ENCODE data around the gene MRPS15. TPM values are rescaled to one million over a fixed set of nuclear protein-coding genes. Genes with fewer than 3 reads are reported as not detected.
"Not testable (repeated sequence)": the region's sequence is repeated elsewhere in the genome, so short reads cannot be mapped to it uniquely, and the experiment has no call there.

Gene MRPS15
- total RNA-seq, 1 experiment from 2014 or later, result 99.0 TPM

DNA sequence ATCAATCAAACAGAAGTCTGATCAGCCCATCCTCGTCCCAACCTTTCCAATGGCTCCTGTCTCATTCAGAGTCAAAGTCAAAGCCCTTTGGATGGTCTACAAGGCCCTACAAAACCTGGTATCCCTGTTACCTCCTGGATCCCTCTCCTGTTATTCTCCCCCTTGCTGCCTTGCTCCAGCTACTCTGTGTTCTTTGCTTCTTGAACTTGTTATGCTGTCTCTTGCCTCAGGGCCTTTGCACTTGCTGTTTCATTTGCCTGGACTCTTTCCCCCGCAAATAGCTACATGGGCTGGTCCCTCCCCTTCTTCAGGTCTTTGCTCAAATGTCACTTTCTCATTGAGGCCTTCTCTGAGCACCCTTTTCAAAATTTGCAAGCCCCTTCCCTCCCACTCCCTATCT lies 19.9 kb upstream of the MRPS15 start:
- no peak for DNase-seq (ENCODE audit: low spot score)

DNA sequence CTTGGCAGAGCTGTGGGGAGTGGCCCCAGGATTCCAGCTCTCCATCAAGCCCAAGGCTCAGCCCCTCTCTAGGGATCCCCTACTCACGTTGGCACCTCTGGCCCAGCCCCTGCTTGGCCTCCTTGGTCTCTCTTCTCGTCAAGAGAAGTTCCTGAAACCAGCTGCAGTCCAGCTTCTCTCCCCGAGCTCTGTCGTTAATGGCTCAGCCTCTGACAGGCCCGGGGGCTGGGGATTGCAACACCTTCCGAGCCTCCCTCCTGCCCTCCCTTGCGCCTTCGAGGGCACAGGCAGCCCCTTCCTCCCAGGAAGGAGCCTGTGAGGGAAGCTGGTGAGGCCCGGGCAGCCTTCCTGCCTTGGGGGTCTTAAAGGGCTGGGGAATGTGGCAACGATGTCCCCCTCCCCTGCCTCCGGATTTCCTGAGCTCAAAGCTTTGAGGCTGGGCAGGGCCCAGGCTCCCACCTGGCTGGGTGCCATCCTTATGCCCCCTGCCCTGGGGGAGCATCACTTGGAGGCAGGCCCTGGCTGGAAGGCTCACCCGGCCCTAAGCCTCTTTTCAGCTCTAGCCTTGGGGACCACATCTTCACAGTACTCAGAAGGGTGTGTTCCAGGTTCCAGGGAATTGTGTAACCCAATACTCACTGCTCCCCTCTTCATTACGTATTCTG lies 18.7 kb upstream of the MRPS15 start, which contains the start of gene CSF3R:
Gene CSF3R (minus strand): TSS at position 190 of the 665 bp plus-strand sequence. CDS start 3,417 bp downstream, outside the sequence.
- DNase-seq (ENCODE audit: low spot score), result no peak

DNA sequence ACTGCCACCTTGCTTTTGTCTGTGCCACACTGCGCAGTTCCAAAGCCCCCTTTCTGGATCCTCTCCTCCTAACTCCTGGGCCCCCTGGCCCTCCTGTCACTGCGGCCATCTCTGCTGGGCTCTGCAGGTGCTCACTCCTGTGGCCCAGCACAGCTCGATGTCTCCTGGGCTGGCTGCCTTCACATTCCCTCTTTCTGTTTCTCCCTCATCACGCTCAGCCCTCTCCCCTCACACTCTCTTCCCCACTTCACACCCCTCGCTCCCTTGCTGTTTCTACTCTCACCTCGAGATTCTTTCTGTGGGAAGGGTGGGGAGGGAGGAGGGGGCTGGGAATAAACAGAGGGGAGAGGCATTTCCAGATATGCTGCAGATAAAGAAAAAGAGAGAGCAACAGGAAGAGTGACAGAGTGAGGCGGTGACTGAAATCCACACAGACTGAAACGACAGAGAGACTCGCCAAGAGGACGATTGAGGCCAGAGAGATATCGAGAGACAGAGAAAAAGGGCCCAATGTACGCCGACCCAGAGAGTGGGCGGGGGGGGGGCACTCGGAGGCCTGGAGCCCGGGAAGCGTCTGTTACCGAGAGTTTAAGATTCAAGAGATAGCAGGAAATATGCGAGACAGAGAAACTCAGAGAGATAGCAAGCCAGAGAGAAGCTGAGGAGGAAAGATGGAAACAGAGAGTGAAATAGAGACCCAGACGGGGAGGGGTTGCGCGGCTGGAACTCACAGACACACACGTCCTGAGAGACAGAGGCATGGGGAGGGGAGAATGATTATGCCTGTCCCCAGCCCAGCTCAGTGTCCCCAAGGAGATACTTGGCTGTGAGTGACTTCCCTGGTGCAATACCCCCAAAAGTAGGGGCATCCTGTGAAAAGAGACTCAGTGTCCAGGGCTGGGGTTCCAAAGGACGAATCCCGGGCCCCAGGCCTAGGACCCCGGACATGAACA lies 17.9 kb upstream of the MRPS15 start:
- no peak for DNase-seq (ENCODE audit: low spot score)

DNA sequence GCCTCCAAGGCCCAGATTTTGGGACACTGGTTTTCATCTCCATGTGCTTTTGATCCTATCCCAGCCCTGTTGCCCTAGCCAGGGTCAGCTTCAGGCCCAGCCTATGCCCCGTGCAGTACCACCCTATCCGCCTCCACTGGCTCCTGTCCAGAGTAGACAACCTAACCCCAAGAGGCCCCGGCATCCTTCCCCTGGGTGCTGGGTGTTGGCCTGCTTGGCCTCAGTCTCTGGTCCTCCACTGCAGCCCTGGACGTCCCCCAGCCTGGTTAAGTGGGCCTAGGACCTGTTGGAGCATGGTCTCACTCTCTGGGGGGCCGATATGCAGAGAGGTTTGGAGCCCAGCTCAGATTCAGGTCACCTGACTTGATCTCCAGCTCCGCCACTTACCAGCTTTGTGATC lies 16.9 kb upstream of the MRPS15 start:
- DNase-seq (ENCODE audit: low spot score), result no peak

DNA sequence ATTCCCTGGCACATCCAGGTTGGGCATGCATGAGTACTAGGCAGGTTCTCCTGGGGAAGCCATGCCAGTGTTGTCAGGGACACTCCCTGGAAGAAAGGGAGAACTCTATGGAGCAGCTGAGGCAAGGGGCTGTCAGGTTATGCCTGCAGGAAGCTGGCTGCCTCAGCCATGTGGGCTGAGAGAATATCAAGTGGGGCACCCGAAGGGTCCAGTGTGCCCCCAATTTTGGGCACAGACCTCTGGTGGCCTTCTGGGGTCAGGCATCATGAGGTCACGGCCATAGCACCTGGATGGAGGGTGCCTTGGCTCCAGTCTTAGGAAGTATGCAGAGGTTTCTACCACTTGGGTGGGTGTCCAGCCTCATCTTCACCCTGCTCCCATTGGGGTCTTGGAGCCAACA lies 16.0 kb upstream of the MRPS15 start:
- no peak for DNase-seq (ENCODE audit: low spot score)

DNA sequence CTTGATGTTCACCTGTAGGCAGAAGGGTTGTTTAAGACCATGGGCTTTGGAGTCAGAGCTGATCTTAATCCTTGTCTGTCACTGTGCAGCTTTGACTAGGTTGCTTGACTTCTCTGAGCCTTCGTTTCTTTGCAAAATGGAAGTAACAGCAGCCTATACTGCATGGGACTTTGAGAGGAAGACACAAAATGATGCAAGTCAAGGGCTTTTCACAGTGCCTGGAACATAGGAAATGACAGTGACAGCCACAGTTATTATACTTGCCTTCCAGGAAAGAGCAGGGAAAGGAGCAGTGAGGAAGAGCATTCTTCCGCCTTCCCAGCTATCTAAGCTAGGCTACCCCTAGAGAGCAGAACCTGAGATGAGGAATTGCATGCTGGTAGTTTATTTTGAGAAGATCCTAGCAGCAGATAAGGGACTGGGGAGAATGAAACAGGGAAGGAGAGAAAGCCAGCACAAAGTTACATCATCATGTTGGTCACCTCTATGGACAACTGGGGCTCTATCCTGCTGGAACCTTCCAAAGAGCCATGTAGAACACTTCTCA lies 15.4 kb upstream of the MRPS15 start:
- no peak for DNase-seq (ENCODE audit: low spot score)

DNA sequence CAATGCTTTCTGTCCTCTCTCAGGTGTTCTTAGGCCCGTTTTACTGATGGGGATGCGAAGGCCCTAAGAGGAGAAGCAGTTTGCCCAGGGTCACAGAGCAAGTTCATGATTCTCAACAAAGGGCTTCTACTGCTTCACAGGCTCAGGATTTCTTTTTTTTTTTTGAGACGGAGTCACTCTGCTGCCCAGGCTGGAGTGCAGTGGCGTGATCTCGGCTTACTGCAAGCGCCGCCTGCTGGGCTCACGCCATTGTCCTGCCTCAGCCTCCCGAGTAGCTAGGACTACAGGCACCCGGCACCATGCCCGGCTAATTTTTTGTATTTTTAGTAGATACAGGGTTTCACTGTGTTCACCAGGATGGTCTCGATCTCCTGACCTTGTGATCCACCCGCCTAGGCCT lies 13.4 kb upstream of the MRPS15 start:
- DNase-seq (ENCODE audit: low spot score), result not testable (repeated sequence)

DNA sequence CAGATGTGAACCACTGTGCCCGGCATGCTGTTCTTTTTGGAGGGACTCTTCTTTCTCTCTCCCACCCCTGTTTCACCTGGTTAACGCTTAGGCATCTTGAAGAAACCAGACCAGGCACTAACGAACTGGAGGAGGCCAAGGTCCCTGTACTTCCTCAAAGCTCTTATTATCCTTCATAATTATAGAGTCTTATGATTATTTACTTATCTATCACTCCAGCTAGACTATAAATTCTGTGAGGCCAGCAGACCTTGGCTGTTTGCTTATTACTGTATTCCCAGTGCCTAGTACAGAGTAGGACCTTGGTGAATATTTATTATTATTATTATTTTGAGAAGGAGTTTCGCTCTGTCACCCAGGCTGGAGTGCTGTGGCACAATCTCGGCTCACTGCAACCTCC lies 12.8 kb upstream of the MRPS15 start:
- no peak for DNase-seq (ENCODE audit: low spot score)

DNA sequence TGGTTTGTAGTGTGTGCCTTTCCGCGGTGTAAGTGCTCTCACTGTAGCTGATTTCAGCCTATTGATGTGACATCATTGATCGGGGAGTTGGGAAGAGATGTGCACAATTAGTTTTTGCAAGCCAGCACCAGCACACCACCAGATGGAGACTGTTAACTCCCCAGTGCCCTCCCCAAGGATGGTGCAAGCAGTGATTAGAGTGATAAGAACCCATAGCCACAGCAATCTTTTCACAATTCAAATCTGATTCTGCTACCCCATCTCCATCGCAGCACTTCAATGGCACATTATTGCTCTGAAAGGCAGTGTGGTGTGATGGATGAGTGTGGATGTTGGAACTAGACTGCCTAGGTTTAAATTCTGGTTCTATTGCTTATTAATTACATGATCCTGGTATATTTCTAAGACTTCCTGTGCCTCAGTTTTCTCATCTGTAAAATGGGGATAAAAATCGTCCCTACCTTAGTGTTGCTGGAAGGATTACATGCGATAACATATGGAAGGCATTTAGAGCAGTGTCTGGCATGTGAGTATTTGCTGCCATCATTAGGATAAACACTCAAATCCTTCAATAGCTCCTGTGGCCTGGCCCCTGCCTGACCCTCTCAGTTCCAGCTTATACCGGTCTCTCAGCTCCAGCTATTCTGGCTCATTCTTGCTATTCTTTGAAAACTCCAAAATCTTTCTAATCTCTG lies 11.9 kb upstream of the MRPS15 start:
- DNase-seq (ENCODE audit: low spot score), result no peak

DNA sequence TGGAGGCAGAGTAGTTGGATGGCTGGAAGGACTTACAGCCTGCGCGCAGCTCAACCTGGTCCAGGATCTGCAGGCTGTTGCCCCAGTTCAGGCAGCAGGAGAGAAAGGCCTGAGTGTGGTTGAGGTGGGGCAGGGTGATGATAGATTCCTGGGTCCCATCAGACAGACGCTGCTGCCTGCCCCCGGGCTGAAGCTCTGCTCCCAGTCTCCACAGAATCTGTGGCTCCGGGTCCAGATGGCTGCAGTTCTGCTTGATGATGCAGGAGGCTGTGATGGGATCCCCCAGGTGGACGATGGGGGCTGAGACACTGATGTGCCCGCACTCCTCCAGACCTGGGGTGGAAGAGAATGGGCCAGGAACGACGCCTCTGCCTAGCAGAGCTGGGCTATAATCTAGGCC lies 11.2 kb upstream of the MRPS15 start:
- DNase-seq (ENCODE audit: low spot score), result no peak

DNA sequence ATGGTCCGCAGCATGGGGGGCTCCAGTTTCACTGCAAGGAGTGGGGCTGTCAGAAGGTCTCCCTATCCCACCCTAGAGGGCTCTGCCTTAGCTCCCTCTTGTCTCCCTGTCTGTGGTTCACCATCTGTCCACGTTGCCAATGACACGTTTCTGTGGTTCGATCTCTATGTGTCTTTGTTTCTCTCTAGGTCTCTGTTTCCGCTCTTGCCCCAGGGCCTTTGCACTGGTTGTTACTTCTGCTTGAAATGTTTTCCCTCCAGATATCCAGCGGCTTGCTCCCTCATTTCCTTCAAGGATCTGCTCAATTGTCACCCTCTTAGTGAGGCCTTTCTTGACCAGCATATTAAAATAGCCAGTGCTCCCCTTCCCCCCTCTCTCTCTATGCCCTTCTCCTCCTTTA lies 8.5 kb upstream of the MRPS15 start:
- no peak for DNase-seq (ENCODE audit: low spot score)

DNA sequence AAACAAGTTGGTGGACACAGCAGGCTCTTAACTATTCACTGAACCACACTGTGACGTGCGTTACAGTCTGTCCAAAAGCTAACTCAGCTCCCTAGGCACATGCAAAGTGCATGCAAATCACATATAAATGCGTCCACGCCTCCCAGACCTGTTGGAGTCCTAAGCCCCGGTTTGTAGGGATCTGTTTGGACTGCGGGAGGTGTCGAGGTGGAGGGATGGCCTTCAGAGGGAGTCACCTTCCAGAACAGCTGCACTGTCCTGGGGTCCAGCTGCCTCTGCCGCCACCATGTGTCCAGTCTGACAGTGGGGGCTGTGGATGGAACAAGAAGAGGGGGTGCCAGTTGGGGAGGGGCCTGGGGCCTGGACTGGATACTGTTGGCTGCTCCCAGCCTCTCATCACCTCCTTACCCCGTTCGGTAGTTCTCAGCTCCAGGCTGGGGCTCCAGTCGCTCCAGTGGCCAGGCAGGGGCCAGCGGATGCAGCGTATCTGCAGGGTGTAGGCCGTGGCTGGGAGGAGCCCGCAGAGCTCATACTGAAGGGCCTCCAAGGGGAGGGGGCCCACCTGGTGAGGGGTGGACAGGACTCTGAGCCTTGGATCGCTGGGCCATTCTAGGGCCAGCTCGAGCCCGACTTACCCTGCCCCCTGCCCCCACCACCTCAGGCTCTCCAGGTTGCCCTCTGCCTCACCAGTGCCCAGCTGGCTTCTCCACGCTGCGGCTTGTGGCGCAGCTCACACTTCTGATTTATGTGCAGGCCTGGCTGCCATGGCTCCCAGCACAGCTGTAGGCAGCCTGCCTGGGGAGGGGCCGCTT lies 7.9 kb upstream of the MRPS15 start:
- no peak for DNase-seq (ENCODE audit: low spot score)

DNA sequence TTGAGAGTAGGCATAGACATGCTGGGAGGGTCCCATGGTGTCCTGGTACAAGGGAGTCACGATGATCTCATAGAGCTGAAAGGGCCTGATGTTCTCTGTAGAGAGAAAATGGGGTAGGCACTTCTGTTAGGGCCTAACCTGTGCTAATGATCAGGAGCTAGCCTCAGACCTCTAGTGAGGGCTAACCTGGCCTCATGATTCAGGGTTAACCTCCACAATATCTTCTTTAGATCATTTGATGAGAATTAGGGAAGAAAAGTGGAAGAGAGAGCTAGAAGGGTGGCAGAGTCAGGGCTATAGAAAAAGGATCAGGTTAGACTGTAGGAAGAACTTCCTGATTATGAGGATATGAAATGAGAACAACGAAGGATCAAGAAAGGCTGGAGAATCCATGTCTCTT lies 5.0 kb upstream of the MRPS15 start:
- DNase-seq (ENCODE audit: low spot score), result no peak

DNA sequence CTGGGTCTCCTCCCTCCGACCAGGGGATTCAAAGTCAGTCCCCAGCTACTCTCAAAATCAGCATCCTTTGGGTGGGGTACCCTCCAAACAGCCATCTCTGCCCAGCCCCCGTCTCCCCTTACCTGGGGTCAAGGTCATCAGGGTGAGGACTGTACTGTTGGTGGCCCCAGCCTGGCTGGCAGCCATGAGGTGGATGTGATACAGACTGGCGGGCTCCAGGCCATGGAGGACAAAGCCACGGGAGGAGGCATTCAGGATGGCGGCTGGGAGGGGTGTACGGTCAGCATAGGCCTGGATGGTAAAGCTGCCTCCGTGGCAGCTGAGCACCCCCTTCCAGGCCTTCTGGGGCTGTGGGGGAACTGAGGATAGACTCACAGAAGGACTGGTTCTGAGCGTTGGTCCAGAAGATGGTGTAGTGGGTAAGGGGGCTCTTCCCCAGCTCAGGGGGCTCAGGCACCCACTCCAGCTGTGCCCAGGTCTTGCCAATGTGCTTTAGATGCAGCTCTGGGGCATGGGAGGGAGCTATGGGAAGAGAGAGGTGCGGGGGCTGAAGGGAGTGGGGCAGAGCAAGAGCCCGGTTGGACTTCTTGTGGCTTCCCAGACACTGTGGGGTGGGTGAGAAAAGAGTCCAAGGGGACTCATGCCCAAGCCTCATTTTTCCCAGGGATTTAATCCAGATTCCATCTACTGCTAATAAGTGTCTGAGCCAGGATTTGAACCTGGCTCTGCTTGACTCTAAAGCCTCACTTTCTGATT lies 3.7 kb upstream of the MRPS15 start:
- no peak for DNase-seq (ENCODE audit: low spot score)

DNA sequence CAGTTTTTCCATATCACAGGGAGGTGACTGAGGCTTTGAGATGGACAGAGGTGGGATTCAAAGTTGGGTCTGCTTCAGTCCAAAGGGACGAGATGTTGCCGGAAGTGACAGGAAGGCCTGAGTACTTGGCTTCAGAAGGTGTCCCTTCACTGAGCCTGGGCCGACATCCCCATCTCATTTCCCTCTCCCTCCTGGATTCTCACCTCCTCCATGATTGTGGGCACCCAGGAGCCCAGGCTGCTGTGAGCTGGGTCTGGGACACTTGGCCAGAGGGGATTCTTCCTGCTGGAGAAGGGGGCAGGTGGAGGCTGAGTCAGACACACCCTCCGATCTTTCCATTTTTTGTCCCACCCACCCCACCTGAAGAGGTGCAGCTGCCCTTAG lies 2.8 kb upstream of the MRPS15 start:
- no peak for DNase-seq (ENCODE audit: low spot score)

DNA sequence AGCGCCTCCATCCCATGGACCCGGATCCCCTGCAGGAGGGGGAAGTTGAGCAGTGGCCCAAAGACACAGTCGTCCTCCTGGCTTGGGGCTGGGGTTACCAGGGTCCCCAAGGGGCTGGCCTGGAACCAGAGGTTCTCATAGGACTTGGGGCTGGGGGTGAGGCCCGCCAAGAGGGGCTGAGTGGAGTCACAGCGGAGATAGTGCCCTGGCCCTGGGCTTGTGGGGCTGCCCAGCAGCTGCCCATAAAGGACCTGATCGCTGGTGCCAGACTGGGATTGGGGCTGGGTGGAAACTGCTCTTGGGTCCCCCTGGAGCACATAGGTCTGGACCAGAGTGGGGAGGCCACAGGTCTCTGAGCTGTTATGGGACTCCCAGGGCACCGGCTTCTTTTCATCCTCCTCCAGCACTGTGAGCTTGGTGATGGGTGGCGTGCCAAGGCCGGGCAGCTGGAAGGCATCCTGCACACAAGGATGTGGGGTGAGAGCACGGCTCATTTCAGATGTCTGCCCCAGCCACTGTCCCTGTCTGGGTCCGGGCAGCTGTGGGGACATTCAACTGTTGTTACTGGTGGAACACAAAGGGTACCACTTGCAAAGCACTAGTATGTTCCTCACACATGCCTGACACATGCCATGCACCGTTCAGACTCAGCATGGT lies 2.3 kb upstream of the MRPS15 start:
- no peak for DNase-seq (ENCODE audit: low spot score)

DNA sequence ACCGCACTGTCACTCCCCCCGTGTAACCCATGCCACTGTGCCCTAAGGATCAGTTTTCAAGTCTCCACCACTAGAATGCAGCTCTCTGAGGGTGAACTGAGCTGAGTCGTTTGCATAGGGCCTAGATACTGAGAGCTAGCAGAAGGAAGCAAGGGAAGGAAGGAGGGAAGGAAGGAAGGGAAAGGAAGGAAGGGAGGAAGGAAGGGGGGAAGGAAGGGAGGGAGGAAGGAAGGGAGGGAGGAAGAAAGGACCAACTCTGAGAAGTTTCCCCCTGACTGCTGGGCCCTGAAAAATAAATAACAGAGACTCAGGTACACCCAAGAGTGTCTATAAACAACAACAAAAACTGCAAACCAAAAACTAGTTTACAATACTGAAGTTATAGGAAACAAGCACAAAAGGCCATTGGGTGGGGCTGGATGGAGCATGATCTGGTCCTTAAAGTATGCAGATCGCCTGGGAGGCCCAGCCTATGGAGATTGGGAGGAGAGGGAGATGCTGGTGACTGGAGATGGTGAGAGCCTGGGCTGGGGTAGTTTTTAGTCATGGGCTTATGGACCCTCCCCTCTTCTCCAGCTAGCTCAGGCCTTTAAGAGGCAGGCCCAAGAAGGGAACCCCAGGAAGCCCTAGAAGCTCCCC lies 1.7 kb upstream of the MRPS15 start:
- no peak for DNase-seq (ENCODE audit: low spot score)

DNA sequence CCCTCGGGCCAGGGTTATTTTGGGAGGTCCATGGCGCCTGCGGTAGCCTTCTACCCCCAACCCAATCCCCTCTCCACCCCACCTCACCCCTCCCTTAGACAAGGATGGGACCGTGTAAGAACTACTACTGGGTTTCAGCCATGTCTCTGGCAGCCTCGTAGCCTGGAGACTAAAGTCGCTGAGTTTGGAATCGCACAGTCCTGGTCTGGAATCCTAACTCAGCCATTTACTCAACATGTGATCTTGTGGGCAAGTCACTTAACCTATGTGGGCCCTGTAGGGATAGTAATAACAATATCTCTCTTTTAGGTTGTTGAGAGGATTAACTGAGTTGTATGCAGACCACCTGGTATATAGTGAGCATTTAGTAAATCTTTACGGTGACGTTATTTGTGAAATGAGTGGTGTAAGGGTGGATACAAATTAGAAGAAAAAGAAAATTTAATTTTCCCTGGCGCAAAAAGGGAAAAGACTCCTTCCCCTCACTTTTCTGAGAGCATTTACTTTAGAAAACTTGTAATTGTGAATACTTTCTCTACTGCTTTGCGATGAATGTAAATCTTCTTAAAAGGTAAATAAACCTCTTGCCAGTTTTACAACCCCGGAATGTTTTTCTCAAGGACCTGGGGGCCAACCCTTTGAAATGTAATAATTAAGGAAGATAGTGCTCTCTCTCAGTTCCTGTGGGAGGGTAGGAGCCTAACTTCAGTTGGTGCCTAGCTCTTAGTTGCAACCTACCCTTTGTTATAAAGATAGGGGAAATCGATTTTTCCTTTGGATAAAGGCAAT lies 615 bp upstream of the MRPS15 start:
- DNase-seq (ENCODE audit: low spot score), result no peak

DNA sequence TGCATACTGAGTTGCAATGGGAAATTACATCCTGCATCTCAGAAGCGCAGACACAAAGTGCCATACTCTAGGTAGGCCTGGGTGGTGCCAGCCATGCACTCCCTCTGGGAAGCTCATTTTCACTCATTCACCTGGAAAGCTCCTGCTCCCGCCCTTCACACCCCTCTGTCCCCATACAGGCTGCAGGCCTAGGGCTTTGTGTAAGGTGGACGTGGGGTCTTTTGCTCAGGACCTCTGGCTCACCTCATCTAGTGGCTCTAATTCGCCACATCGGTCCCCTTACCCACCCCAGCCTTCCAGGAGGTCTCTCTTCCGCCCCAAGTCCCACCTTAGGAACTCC lies 751 bp downstream of the MRPS15 start:
- no peak for DNase-seq (ENCODE audit: low spot score)
